HG03060 (cell line): ENCODE results near the gene EMD.
"Not testable (repeated sequence)": the region's sequence is repeated elsewhere in the genome, so short reads cannot be mapped to it uniquely, and the experiment has no call there.

Source experiments
- ATAC-seq: cut with Tn5 transposase; IDR thresholded peaks from one replicate; pipeline ENCODE4 v1.9.1; 2021; ENCODE audit warnings: low read depth, moderate number of reproducible peaks; ENCODE audit not compliant: unreplicated experiment

EMD gene

DNA sequence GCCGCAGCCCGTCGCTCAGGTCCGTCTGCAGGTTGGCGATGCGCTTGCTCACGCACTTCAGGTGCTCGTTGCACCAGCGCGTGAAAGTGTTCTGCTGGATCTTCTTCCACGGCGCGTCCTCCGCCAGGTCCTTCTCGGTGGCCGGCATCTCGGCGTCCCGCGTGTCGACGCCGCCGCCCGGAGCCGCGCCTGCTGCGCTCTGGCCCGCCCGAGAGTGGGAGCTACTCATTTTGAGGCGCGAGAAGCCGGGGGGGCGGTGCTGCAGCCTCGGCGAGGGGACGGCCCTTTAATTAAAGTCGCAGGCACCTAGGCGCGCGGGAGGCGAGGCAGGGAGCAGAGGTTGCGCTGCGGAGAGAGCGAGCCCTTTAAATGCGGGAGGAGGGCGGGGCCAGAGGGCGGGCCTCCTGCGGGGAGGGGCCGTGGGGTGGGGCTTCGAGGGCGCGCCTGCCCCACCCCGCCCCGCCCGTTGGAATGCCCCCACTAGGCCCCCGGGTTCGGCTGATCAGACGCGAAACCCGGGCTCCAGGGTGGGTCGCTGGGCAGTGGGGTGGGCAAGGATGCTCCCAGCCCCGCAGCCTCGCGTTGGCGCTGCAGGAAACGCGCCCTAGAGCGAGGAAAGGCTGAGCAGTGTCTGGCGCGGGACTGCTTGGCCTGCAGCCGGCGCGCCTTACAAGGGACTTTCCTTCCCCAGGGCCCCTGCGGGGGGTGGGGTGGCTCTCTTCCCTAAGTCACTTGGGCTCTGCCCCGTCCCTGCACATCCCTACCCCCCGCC lies 7.9 kb upstream of the EMD start:
- ATAC-seq = no peak

- ATAC-seq = no peak
Measured at GRCh38 chrX:154371789-154372300, 7.2 kb upstream of the EMD start.

GRCh38 chrX:154372612-154373022 lies 6.5 kb upstream of the EMD start:
- ATAC-seq = no peak

DNA sequence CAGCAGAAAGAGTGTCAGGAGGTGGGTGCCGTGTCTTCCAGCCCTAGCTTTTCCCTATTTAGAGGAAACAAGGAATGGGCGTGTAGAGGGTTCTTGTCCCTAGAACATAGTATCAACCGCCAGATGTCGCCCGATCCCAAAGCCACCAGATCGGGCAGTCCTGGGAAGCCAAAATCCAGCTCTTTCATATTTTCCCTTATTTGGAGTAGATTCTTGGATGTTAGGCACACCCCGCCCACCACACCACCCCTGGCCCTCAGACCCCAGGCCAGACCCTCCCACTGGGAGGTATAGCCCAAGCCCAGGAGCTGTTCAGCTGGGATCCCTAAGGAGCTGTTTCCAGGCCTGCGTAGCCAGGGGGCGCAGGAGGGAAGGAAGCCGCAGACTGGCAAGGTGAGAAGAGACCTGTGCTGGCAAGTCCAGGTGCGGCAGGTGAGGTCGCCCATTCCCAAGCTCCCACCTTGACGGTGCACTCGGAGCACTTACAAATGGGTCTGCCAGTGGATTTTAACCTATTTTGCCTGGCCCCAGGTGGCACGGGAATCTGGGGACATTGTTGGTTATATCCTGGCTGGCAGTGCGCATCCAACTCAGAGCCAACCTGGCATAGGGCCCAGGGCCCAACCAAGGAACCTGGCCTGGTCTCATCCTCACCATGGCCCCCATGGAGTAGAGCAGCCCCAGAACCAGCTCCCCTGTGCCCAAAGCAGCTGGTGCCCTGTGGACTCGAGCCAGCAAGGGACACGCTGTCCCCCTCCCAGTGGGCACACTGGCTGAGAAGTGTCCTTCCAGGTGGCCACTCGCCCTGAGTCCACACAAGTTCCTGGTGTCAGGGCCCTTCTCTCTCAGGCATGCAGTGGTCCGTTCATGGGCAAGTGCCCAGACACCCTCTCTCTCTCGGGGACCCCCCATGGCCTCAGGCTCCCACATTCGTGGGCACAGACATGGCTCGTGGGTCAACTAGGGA lies 5.5 kb upstream of the EMD start:
- ATAC-seq = no peak

DNA sequence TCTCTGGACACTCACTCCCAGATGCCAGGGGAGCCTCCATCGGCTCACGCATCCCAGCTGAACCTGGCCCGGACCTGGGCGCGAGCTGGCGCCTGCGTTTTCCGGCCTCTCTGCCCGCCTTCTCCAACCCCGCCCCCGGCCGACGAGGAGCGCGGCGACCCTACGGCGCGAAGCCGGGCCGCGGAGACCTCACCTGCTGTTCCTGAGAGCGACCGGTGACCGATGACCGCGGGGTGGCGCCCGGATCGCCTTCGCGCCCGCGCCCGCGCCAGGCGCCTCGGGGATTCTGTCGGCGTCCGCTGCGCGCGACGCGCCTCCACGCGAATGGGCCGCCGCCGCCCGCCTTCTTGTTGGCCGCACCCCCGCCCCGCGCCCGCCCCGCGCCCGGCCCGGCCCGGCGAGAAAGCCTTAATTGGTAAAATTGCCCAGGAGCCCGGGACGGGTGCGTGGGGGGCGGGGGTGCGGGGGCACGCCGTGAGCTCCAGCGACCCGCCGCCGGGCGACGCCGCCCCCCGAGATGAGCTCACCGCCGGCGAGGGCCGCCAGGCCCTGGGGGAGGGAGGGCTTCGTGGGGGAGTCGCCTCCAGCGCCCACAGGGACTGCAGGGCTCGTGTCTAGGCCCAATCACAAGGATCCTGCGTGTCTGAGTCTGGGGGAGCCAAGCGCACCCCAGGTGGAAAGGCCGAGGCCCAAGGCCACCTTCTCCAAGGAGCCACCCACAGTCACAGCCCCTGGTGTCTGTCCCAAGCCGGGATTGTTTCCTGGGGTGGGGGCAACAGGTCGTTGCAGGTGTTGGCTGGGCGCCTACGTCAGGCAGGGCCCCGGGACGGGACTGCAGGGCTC lies 4.6 kb upstream of the EMD start, which contains the start of gene FLNA:
FLNA (minus strand) TSS at position 322 of the 843 bp plus-strand sequence. CDS start 3,389 bp downstream, outside the sequence.
- no peak for ATAC-seq

DNA sequence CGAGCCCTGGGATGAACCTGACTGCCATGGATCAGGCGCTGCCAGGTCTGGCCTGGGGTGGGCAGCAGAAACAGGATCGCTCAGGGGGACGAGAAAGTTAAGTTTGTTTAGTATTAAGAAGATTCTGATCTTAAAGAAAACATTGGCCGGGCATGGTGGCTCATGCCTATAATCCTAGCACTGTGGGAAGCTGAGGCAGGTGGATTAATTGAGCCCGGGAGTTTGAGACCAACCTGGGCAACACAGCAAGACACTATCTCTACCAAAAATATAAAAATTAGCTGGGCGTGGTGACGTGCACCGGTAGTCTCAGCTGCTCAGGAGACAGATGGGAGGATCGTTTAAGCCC lies 4.0 kb upstream of the EMD start:
- ATAC-seq = no peak

DNA sequence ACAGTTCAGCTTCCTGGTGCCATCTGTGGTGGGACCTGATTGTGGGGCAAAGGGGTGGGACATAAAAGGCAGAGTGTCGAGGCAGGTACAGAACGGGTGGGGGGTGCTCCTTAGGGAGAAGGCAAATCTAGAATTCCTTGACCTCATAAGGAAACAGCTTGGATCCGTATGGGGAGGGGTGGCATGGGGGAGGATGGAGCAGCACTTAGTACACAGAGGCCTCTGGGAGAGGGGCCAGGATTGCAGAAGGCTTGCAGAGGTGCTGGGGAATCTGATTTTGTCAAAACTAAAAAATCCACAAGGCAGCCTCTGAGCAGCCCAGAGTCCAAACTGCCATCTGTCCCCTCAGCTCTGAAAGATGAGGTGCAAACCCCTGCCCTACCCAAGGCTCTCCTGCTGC lies 2.3 kb upstream of the EMD start:
- no peak for ATAC-seq

GRCh38 chrX:154378059-154378798 lies 866 bp upstream of the EMD start:
- ATAC-seq = no peak

DNA sequence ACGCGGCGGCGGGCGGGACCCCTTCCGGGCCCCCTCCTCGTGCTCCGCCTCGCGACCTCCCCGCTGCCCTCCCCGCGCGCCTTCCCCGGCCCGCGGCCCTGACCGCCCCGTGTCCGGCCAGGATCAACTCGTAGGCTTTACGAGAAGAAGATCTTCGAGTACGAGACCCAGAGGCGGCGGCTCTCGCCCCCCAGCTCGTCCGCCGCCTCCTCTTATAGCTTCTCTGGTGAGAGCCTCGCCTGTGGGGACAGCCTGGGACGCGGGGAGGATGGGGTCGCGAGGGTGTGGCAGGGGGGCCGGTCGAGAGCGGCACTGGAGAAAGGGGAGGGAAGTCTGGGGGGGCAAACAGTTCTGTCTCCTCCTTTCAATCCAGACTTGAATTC lies 465 bp downstream of the EMD start:
- no peak for ATAC-seq

GRCh38 chrX:154380153-154380552 lies 1.1 kb downstream of the EMD start:
- ATAC-seq = no peak

DNA sequence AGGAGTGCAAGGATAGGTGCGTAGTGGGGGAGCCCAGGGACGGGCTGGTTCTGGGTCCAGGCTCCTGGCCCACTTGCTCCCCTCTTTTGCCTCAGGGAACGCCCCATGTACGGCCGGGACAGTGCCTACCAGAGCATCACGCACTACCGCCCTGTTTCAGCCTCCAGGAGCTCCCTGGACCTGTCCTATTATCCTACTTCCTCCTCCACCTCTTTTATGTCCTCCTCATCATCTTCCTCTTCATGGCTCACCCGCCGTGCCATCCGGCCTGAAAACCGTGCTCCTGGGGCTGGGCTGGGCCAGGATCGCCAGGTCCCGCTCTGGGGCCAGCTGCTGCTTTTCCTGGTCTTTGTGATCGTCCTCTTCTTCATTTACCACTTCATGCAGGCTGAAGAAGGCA lies 1.7 kb downstream of the EMD start:
- no peak for ATAC-seq

DNA sequence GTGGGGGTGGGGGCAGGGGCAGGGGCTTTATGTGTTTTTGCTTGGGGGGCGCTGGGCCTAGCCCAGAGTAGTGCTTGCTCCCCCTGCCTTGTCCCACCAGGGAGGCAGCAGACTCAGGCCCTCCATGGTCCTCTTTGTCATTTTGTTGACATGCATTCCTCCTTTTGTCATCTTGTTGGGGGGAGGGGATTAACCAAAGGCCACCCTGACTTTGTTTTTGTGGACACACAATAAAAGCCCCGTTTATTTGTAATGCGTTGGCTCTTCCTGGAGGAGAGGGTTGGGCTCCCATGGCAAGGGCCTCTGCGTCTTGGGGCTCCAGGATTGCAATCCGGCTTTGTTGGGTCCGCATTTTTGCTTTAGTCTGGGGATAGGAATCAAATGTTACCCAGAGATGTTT lies 2.2 kb downstream of the EMD start:
- ATAC-seq = no peak

- no peak for ATAC-seq
Measured at GRCh38 chrX:154382483-154383069, 3.5 kb downstream of the EMD start.

DNA sequence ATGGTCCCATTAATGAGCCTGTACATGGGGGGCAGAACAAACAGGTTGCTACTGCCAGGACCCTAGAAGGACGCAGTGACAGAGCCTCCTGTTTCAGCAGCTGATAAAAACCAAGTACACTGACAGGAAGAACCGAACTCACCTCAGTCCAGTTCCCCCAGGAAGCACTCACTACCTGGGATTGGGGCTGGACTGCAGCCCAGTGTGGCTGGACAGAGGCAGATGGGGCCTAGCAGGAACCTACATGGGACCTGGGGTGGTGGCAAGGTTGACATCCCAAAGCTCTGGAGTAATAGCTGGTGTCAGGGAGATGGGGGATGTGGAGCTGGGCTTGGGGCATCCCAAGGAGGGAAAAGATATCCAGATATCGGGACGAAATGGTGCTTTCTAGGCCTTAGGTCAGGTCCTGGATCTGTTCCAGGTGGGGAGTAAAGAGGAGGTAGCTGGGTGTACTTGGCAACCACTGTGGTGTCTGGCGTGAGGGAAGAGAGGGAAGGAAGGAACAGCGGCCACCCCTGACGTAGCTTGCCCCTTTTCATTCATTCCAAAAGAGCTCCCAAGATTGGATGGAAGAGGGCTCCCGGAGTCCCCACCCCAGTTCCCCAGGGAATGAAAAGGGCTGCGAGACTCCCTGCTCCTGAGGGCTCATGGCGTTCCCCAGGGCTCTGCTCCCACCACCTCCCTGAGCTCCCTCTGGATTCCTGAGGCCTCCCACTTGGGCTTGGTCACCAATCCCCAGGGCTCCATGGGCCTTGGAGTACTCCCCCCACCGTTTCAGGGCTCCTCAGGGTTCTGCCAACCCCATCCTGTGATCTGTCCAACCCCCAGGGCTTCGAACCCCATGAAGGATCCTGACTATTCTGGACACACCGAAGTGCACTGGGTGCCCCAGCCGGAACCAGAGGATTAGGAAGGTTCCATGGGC lies 4.5 kb downstream of the EMD start:
- ATAC-seq = no peak

GRCh38 chrX:154384284-154384892 lies 5.3 kb downstream of the EMD start:
- ATAC-seq = no peak

- not testable (repeated sequence) for ATAC-seq
Measured at GRCh38 chrX:154388094-154388493, 9.0 kb downstream of the EMD start.

- ATAC-seq = not testable (repeated sequence)
Measured at GRCh38 chrX:154388649-154389048, 9.6 kb downstream of the EMD start.
